HTR-8/SVneo (cell line): ENCODE data around the gene BRD7.

ENCODE experiments used
- DNase-seq: peaks from one replicate; pipeline ENCODE4 v3.0.0; 2011; ENCODE audit warnings: low spot score, mixed read lengths; ENCODE audit not compliant: insufficient read length
- FAIRE-seq: peaks from 2 replicates; lab custom pipeline; 2011; peaks lifted over from hg19 to GRCh38; lab: Jason Lieb, UNC

BRD7 gene

GRCh38 chr16:50266337-50267091 is 102.3 kb downstream of the BRD7 start, which contains the start of gene ADCY7:
Gene ADCY7 (plus strand): TSS chr16:50266551. CDS start chr16:50288180, 21,629 bp downstream.
- FAIRE-seq (peak; percentile 66), DNase-seq (peak; percentile 79)
